HG02610 (cell line): Measurements from ENCODE around the gene ADCY1.

Source experiments
- ATAC-seq: cut with Tn5 transposase; IDR thresholded peaks from one replicate; pipeline ENCODE4 v1.9.1; 2021; ENCODE audit warnings: mild to moderate bottlenecking, moderate library complexity; ENCODE audit not compliant: unreplicated experiment

The ADCY1 gene

GRCh38 chr7:45663167-45663921, 89.2 kb downstream of the ADCY1 start:
- ATAC-seq, result no peak

GRCh38 chr7:45663965-45664633, 89.9 kb downstream of the ADCY1 start:
- ATAC-seq, result no peak

GRCh38 chr7:45665172-45665571, 91.0 kb downstream of the ADCY1 start:
- ATAC-seq, result no peak

GRCh38 chr7:45670227-45670626, 96.1 kb downstream of the ADCY1 start:
- ATAC-seq, result no peak

- ATAC-seq, result no peak
Measured at GRCh38 chr7:45670717-45671116, 96.5 kb downstream of the ADCY1 start.

GRCh38 chr7:45677311-45677900, 103.2 kb downstream of the ADCY1 start:
- ATAC-seq, result no peak

- ATAC-seq, result no peak
Measured at GRCh38 chr7:45679516-45679915, 105.3 kb downstream of the ADCY1 start.

- no peak for ATAC-seq
Measured at GRCh38 chr7:45680776-45681175, 106.6 kb downstream of the ADCY1 start.

- no peak for ATAC-seq
Measured at GRCh38 chr7:45681596-45682357, 107.6 kb downstream of the ADCY1 start.

GRCh38 chr7:45682358-45682735, 108.2 kb downstream of the ADCY1 start:
- ATAC-seq, result no peak

GRCh38 chr7:45682836-45683555, 108.8 kb downstream of the ADCY1 start:
- ATAC-seq, result no peak

- no peak for ATAC-seq
Measured at GRCh38 chr7:45683556-45684148, 109.5 kb downstream of the ADCY1 start.

- no peak for ATAC-seq
Measured at GRCh38 chr7:45684910-45685618, 110.9 kb downstream of the ADCY1 start.

- ATAC-seq, result no peak
Measured at GRCh38 chr7:45685619-45686240, 111.6 kb downstream of the ADCY1 start.

GRCh38 chr7:45686441-45687184, 112.4 kb downstream of the ADCY1 start:
- ATAC-seq, result no peak

GRCh38 chr7:45687185-45687560, 113.0 kb downstream of the ADCY1 start:
- no peak for ATAC-seq

- ATAC-seq, result no peak
Measured at GRCh38 chr7:45687721-45688120, 113.6 kb downstream of the ADCY1 start.

GRCh38 chr7:45688382-45688781, 114.2 kb downstream of the ADCY1 start:
- ATAC-seq, result no peak
